D721Med (cell line): Measurements from ENCODE around the gene PRRC2B.

Source experiments
- DNase-seq: peaks from one replicate; pipeline ENCODE4 v3.0.0; 2011; ENCODE audit warnings: low spot score; ENCODE audit not compliant: insufficient read length
- FAIRE-seq: peaks from 2 replicates; lab custom pipeline; 2011; peaks lifted over from hg19 to GRCh38; lab: Jason Lieb, UNC
- TF ChIP-seq, protein P1 (sequence below): IDR thresholded peaks from 2 replicates; pipeline ENCODE4 v1.5.1; 2012; ENCODE audit warnings: mild to moderate bottlenecking, control low read depth; ENCODE audit not compliant: insufficient read depth; ENCODE audit errors: missing control alignments

The PRRC2B gene

GRCh38 chr9:131398204-131398603 lies 4.3 kb downstream of the PRRC2B start:
- TF ChIP-seq, protein P1, sequence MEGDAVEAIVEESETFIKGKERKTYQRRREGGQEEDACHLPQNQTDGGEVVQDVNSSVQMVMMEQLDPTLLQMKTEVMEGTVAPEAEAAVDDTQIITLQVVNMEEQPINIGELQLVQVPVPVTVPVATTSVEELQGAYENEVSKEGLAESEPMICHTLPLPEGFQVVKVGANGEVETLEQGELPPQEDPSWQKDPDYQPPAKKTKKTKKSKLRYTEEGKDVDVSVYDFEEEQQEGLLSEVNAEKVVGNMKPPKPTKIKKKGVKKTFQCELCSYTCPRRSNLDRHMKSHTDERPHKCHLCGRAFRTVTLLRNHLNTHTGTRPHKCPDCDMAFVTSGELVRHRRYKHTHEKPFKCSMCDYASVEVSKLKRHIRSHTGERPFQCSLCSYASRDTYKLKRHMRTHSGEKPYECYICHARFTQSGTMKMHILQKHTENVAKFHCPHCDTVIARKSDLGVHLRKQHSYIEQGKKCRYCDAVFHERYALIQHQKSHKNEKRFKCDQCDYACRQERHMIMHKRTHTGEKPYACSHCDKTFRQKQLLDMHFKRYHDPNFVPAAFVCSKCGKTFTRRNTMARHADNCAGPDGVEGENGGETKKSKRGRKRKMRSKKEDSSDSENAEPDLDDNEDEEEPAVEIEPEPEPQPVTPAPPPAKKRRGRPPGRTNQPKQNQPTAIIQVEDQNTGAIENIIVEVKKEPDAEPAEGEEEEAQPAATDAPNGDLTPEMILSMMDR = no peak
- FAIRE-seq = no peak
- no peak for DNase-seq

GRCh38 chr9:131399972-131400371 lies 6.1 kb downstream of the PRRC2B start:
- FAIRE-seq (no peak), DNase-seq (no peak)
- TF ChIP-seq, protein P1 = no peak

DNA sequence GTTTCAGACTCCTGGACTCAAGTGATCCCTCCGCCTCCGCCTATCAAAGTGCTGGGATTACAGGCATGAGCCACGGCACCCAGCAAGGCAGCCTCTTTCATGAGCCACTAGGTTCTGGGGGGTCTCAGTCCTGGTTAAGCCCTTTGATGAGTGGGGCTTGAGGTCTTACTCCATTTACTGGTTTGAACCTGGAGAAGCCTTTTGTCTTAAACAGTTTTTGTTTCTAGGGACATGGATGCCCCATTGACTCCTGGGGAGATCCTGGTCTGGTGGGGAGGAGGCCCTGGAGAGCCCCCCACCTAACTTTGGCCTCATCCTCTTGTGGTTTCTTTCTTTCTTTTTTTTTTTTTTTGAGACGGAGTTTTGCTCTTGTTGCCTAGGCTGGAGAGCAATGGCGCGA lies 6.7 kb downstream of the PRRC2B start:
- FAIRE-seq (no peak), DNase-seq (no peak)
- TF ChIP-seq, protein P1 = no peak

GRCh38 chr9:131402073-131402472 lies 8.2 kb downstream of the PRRC2B start:
- FAIRE-seq = no peak
- DNase-seq = no peak
- TF ChIP-seq, protein P1 = no peak

DNA sequence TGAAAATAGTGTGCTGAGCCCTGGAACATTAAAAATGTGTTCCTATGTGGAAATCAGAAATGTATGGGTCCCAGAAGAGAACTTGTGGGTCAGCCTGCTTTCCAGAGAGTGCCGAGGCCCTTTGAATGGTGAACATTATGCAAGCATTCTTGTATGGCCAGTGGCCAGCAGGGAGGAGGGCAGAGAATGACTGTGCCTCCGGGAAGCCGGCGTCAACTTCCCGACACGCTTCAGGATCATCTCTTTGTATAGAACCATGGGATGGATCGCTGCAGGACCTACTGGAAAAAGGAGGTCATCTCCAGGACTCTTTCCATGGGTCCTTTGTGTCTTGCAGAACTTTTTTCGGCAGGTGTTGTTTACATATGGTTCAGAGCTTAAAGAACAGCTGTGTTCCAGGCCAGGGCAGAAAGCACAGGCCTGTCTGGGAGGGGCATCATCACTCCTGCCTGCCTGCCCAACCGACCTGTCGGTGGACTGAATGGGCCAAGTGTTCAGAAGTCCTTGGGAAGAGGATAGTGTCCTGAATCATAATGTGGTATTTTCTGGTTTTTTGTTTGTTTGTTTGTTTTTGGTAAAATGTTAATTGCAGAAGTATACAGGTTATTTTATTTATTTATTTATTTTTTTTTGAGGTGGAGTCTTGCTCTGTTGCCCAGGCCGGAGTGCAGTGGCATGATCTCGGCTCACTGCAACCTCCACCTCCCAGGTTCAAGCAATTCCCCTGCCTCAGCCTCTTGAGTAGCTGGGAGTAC lies 9.0 kb downstream of the PRRC2B start:
- no peak for FAIRE-seq
- TF ChIP-seq, protein P1 = no peak
- DNase-seq = no peak

- FAIRE-seq (no peak), DNase-seq (no peak)
- TF ChIP-seq, protein P1 = no peak
These were observed 9.5 kb downstream of the PRRC2B start for GRCh38 chr9:131403493-131403773.

DNA sequence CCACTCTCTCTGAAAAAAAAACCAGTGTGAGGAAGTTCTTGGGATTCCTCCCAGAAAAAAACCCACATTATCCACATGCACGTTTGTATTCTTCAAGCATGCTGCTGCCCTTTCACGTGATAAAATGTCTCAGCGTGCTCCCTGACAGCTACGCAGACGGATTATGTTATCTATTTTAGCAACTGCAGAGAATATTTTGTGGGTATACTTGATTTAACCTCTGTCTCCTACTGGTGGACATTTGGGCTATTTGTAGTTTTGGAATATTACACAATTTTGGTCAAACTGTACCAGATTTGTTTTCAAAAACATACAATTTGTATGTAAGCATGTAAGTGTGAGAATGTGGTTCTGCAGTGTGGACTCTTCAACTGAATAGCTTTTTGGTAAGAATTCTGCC lies 10.7 kb downstream of the PRRC2B start:
- no peak for FAIRE-seq
- TF ChIP-seq, protein P1 = no peak
- no peak for DNase-seq
